HG02678 (cell line): ENCODE measurements around the gene MSANTD1.

Experiments
- ATAC-seq: cut with Tn5 transposase; IDR thresholded peaks from one replicate; pipeline ENCODE4 v1.9.1; 2021; ENCODE audit warnings: mild to moderate bottlenecking, moderate library complexity; ENCODE audit not compliant: unreplicated experiment

The MSANTD1 gene

DNA sequence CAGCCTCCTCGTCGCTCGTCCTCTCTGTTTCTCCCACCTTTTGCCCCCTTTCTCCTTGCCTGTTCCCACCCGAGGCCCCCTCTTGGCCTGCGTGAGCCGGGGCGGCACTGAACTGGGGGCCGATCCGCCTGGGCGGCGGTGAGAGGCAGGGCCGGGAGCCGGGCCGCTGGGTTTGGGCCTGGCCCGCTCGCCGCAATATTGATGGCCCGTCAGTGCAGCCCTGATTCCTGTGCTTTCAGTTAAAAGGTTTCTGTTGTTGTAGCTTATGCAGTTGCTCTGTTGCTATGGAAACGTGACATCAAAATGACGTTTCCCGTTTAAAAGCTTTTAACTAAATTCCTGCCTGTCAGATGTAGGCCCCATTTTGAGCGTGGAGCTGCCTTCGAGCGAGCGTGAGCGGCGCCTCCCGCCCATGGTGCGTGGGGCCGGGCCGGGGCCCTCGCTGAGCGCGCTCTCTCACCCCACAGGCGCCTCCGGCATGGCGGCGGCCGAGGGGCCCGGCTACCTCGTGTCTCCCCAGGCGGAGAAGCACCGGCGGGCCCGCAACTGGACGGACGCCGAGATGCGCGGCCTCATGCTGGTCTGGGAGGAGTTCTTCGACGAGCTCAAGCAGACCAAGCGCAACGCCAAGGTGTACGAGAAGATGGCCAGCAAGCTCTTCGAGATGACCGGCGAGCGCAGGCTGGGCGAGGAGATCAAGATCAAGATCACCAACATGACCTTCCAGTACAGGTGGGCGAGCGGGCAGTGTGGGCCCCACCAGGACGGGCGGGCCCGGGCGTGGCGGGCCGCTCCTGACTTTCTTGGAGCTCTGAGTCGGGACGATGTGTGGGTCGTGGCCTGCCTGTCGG lies at the start of gene MSANTD1:
MSANTD1 (plus strand) TSS at position 349 of the 851 bp plus-strand sequence; CDS start at position 413, 64 bp downstream.
- no peak for ATAC-seq

DNA sequence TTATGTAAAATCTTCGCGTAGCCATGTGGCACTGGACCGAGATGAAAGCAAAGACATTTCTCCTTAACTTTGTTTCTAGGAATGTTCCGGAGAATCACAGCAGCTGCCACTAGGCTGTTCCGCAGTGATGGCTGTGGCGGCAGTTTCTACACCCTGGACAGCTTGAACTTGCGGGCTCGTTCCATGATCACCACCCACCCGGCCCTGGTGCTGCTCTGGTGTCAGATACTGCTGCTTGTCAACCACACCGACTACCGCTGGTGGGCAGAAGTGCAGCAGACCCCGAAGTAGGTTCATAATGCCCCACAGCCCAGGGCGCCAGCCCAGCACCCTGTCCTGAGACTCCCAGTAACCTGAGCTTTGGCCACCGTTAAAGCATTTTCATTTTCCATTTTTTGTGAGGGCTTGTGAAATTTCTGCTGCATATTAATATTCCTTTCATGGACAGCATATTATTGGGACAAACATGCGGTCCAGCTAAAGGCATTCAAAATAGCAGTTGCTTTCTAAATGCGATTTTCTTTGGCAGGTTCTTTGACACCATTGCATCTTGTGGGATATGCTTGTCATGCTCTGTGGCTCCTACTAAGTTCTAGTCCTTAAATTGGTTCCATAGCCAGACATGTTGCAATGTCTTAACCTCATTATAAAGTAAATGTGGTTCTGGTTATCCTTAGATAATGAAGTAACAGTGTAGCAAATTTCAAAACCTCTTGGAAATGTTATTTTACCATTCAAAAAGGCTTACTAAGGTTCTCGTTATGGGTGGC lies 49.1 kb upstream of the MSANTD1 start:
- ATAC-seq: no peak

DNA sequence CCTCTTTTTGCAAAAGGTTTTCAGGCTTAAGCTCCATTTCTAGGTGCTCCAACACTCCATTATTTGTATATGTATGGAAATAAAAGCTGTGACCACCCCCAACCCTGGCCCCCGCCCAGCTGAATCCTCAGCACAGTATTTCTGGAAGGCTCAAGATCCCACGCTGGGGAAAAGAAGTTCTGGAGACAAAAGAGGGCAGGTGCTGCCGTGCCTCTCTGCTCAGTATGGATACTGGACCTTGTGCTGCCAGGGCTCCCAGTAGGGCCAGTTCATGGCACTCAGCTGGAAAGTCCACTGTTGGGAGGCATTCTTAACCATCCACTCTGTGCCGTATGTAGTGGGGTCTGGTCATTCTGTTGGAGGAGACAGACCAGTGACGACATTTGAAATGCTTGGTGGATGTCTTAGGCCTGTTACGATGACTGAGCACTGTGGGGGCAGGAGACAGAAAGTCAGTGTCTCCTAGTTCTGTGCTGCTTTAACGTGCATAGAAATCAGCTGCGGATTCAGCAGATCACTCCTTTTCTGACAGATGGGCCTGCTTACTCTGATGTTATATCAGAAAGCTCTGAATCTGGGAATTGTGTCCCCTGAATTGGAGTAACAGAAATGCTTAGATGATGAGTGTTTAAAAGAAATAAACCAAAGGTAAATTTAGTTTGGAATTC lies 48.4 kb upstream of the MSANTD1 start:
- no peak for ATAC-seq

DNA sequence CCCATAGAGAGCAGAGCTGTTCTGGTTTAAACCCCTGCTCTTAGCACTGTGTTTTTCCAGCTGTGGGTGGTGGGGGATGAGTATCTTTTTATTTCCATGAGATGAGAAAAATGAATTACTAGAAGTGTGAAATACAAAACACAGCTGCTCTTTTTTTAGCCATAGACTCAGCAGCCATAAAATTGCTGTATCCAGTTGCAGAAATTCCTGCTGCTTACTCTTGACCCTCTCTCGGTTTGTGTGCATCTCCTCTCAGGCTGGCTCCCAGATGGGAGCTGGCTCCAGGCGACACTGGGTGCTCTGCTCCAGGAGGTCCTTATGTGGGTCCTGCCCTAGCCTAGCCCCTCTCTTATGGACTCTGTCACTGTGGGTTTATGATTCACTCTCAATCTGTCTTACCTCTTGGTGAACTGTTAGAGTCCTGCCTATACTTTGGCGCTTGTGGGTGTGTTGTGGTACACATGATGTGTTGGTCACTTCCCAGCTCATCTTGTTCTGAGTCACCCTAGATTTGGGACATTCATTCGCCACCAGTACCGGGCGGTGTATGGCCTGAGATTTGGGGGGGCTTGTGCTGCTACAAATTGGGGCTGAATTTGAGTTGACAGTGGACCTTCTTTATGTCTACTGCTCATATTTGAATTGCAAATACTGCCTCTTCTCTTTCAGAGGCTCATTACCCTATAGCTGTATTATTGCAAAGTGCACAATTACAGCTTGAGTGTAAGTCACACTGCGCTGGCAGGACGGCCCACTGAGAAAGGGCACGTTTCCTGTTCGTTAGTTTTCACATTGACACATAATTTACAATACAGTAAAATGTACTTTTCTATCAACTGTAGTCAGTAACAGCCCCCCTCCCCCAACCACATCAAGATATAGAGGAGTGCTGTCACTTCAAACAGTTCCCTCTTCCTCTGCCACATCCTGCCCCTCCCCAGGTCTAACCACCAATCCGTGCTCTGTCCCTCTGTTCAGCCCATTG lies 46.9 kb upstream of the MSANTD1 start:
- ATAC-seq: peak; percentile 59

DNA sequence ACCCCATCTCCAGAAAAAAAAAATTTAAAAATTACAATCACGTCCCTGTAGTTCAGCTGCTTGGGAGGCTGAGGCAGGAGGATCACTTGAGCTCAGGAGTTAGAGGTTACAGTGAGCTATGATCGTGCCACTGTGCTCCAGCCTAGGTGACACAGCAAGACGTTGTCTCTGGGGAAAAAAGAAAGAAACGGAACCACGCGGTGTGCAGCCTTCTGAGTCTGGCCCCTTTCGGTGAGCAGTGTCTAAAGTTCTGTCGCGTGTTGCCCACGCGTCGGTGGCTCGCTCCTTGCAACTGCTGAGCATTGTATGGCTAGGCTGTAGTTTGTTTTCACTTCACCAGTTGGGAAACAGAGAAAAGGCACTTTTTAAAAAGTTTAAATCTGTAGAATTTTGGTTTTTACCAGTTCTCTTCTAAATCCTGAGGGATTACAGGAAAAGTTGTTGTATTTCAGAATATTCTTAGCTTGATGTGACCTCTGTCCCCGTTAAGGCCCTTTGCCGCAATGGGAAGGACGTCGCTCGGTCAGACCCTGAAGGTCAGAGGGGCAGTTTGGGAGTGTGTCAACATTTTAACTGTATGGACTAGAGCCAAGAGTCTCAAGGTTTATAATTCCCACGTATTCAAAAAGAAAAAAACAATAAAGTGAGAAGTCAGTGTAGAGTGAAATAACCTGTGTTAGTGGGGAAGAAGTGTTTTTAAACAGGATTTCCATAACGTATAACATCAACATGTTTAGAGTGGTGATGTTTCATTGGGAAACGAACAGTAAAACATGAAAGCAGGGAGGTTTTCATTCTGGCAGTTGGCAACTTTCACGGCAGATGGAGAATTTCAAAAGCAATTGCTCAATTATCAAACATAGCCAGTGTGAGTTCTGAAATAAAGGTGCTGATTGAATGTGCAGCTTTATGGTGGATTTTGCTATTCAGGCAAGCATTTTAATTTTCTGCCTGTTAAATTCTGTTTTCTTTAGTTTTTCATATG lies 45.8 kb upstream of the MSANTD1 start:
- no peak for ATAC-seq

- ATAC-seq: no peak
These were observed 45.0 kb upstream of the MSANTD1 start for GRCh38 chr4:3203971-3204431.

DNA sequence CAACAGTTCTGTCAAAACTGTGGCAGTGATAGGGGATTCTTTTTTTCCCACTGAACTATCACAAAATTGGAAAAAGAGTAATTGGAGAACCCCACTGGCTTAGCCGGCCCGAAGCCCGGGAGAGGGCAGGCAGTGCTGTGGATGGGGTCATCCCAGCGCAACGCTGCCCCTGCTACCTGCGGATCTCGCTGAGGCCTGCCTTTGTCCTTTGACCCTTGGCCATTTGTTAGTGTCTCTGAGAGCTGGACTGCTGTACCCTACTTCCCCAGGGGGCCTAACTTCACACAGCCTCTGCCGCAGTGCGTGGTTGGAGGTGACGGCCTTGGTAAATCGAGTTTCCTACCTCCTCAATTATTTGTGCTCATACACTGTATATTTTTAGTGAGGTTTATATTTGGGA lies 43.0 kb upstream of the MSANTD1 start:
- no peak for ATAC-seq

- no peak for ATAC-seq
These were observed 42.4 kb upstream of the MSANTD1 start for GRCh38 chr4:3206439-3207100.

DNA sequence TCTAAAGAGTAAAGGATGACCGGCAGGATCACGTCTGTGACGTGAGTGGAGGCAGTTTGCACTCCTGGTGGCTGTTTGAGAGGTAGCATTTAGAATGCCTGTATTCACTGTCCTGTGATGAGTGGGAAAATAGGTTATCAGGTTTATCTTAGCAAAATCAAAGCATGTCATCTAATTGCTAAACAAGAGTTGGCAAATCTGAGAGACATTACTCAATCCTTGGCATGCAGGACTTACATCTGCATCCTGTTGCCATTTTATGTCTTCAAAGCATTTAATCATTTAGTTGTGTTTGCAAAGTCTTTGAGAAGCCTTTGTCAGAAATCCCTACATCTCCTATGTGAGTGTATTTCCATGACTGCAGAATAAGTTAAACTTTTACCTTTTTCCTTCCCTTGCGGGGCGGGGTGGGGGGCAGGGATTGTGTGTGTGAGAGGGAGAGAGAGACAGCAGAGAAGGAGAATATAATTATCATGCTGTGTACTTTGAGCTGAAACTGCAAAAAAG lies 41.4 kb upstream of the MSANTD1 start:
- no peak for ATAC-seq

- ATAC-seq: no peak
These were observed 40.1 kb upstream of the MSANTD1 start for GRCh38 chr4:3208826-3209225.

DNA sequence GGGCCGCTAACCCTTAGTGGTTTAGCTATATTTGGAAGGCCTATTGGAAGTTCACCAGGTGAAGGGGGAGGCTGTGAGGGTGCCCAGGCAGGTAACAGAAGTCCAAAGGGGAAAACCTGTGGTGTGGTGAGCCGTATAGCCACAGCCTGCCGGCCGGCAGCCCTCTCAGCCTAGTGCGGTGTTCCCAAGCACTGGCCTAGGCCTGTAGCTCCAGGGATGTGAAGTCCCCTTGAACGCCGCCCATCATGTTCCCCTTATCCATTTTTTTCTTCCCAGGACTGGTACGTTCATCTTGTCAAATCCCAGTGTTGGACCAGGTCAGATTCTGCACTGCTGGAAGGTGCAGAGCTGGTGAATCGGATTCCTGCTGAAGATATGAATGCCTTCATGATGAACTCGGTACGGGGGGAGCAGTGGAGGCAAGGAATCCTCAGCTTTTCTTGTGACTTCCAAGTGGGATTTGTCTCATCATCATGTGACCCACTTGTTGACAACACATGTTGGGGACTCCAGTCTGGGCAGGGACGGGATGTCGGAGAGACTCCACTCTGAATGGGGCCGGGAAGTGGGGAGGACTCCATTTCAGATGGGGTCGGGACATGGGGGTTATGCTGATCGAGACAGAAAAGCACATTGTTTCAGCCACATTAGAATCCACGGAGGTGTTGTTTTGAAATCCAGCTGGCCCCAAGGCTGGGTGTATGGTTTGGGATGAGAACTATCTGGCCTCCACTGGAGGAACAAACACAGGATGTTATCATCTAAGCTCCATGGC lies 39.2 kb upstream of the MSANTD1 start:
- ATAC-seq: no peak

DNA sequence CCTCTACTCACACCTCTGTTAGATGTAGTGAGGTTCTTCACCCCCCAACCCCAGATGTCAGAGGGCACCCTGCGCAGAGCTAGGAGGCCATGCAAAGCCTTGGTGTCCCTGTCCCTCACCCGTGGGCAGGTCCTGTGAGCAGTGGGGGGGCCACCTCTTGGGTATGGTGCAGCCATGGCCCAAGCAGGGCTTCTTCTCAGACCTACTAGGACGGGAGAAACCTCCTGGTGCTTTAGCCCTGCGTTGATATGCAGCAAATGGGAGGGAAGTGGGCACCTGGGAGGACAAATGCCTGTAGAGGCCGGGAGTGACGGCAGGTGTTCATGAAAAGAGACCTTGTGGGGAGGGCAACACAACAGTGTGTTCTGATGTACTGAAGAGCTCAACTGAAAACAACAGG lies 38.5 kb upstream of the MSANTD1 start:
- no peak for ATAC-seq

- ATAC-seq: no peak
These were observed 37.1 kb upstream of the MSANTD1 start for GRCh38 chr4:3211866-3212265.

GRCh38 chr4:3212391-3213105 lies 36.4 kb upstream of the MSANTD1 start:
- ATAC-seq: no peak

GRCh38 chr4:3213106-3213425 lies 35.9 kb upstream of the MSANTD1 start:
- no peak for ATAC-seq

GRCh38 chr4:3213661-3214250 lies 35.2 kb upstream of the MSANTD1 start:
- no peak for ATAC-seq

- ATAC-seq: no peak
These were observed 33.7 kb upstream of the MSANTD1 start for GRCh38 chr4:3215256-3215655.
